Measurements from ENCODE around the gene NUP210L.

DNA sequence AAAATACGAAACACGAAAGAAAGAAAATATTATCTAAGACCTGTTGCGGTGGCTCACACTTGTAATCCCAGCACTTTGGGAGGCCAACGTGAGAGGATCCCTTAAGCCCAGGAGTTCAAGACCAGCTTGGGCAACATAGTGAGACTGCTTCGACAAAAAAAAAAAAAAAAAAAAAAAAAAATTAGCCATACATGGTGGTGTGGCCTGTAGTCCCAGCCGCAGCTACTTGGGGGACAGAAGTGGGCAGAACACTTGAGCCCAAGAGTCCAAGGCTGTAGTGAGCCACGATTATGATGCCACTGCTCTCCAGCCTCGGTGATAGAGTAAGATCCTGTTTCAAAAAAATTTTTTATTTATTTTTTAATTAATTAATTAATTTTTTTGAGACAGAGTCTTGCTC, 167.3 kb downstream of the NUP210L start:
- TF ChIP-seq POLR2A (IDR thresholded peaks at IDR 0.05) (no peak), CTCF (IDR thresholded peaks at IDR 0.05) (no peak)

Data from lower leg skin (tissue), 3 donors.